Nephron (organoid): Measurements from ENCODE around the gene XAB2.

ENCODE experiments used
- H3K27ac Mint-ChIP-seq, 3 experiments: 2 replicates each; pipeline ENCODE4 v1.8.0; 2020; ENCODE audit warnings: mixed read lengths in 3 of 3, mild to moderate bottlenecking in 2 of 3, moderate library complexity in 1 of 3
- H3K27me3 Mint-ChIP-seq: 2 replicates; pipeline ENCODE4 v1.8.0; 2021; ENCODE audit warnings: low read depth, mild to moderate bottlenecking, moderate library complexity, mixed read lengths
- H3K36me3 Mint-ChIP-seq: 2 replicates; pipeline ENCODE4 v1.8.0; 2020; ENCODE audit warnings: low read depth, mixed read lengths
- H3K4me1 Mint-ChIP-seq: 2 replicates; pipeline ENCODE4 v1.8.0; 2020; ENCODE audit warnings: mixed read lengths
- H3K4me3 Mint-ChIP-seq, 3 experiments: 2 replicates each; pipeline ENCODE4 v1.8.0; 2020; ENCODE audit warnings: mild to moderate bottlenecking in 3 of 3, mixed read lengths in 3 of 3, moderate library complexity in 2 of 3
- H3K9me3 Mint-ChIP-seq: 2 replicates; pipeline ENCODE4 v1.8.0; 2020; ENCODE audit warnings: mixed read lengths
- CTCF ChIP-seq, 3 experiments: fragments of 200-600 bp; sonication (generic); IDR thresholded peaks; one replicate each; pipeline ENCODE4 v1.5.0; 2021; ENCODE audit warnings: antibody characterized with exemption in 3 of 3; ENCODE audit not compliant: unreplicated experiment in 3 of 3

XAB2 gene

GRCh38 chr19:7624810-7625209 is 4.5 kb downstream of the XAB2 start:
- Mint-ChIP-seq H3K27ac (no peak overlapping the region), H3K9me3 (no peaks in the 10 kb centered on the region), H3K4me1 (peaks cover 16% of the 10 kb centered on the region), H3K4me3 (no peak overlapping the region), H3K36me3 (peaks cover 25% of the 10 kb centered on the region), H3K27me3 (no peaks in the 10 kb centered on the region)
- no peak for TF ChIP-seq CTCF (IDR thresholded peaks at IDR 0.05; ENCODE audit: unreplicated experiment in 3 of 3)

- Mint-ChIP-seq H3K4me1 (peaks cover 8% of the 10 kb centered on the region), H3K36me3 (peaks cover 21% of the 10 kb centered on the region), H3K4me3 (no peak overlapping the region), H3K27me3 (no peaks in the 10 kb centered on the region), H3K9me3 (no peaks in the 10 kb centered on the region), H3K27ac (no peak overlapping the region)
- no peak for TF ChIP-seq CTCF (IDR thresholded peaks at IDR 0.05; ENCODE audit: unreplicated experiment in 3 of 3)
These were observed 5.4 kb downstream of the XAB2 start for GRCh38 chr19:7623725-7624603.

- TF ChIP-seq CTCF (IDR thresholded peaks at IDR 0.05; ENCODE audit: unreplicated experiment in 3 of 3), result no peak
- no peaks in the 10 kb centered on the region for H3K27me3 Mint-ChIP-seq
These were observed 6.2 kb downstream of the XAB2 start for GRCh38 chr19:7622933-7623685.

GRCh38 chr19:7620442-7621412 is 8.6 kb downstream of the XAB2 start:
- Mint-ChIP-seq H3K4me1 (no peaks in the 10 kb centered on the region), H3K9me3 (no peaks in the 10 kb centered on the region), H3K27ac (no peak overlapping the region)

More at GRCh38 chr19:7622933-7623685, 6.2 kb downstream of the XAB2 start:
- Mint-ChIP-seq H3K4me3 (no peak overlapping the region), H3K4me1 (no peaks in the 10 kb centered on the region), H3K36me3 (peaks cover 29% of the 10 kb centered on the region), H3K27ac (no peak overlapping the region), H3K9me3 (no peaks in the 10 kb centered on the region)

More at GRCh38 chr19:7620442-7621412, 8.6 kb downstream of the XAB2 start:
- Mint-ChIP-seq H3K4me3 (no peak overlapping the region), H3K36me3 (peaks cover 26% of the 10 kb centered on the region), H3K27me3 (no peaks in the 10 kb centered on the region)
- no peak for TF ChIP-seq CTCF (IDR thresholded peaks at IDR 0.05; ENCODE audit: unreplicated experiment in 3 of 3)
